ENCODE data around the gene GEMIN4.
"Not testable (repeated sequence)": the region's sequence is repeated elsewhere in the genome, so short reads cannot be mapped to it uniquely, and the experiment has no call there.

The GEMIN4 gene

DNA sequence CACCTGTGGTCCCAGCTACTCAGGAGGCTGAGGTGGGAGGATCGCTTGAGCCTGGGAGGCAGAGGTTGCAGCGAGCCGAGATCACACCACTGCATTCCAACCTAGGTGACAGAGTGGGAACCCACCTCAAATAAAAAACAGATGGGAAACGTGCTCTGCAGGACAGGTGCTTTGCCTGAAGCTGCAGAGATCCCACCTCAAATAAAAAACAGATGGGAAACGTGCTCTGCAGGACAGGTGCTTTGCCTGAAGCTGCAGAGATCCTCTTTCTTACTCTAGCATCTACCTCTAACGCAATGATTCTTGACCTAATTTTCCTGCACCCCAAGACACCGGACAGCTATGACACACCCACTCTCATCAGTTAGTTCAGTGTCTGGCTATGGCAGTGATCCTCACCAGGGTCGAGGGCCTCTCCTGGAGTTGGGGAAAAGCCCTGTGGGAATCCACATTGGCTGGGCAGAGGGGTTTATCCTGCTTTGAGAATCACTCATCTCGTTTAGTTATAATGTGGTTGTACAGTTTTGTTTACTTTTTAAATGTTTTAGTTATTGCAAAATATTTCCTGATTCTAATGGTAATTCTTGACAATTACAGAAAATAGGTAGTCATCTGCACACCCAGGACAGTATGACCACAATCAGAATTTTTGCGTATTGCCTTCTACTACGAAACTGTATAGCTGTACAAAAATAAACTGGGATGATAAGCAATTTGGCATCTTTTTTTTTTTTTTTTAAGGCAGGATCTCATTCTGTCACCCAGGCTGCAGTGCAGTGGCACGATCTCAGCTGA is 48.8 kb downstream of the GEMIN4 start:
- H2AFZ ChIP-seq (ENCODE audit: low read depth, low read length): no peak overlapping the region
- no peak overlapping the region for H3K4me2 ChIP-seq (ENCODE audit: insufficient read depth, low read length)
- no peak overlapping the region for H3K27ac ChIP-seq (ENCODE audit: low read length)
- peaks cover 30% of the 10 kb centered on the region for H3K79me2 ChIP-seq (ENCODE audit: insufficient read depth, low read length)
- H3K4me3 ChIP-seq (ENCODE audit: low read depth in 1 of 2, low read length in 2 of 2): no peak overlapping the region
- H3K9me3 ChIP-seq (ENCODE audit: insufficient read depth, low read length, severe bottlenecking): no peaks in the 10 kb centered on the region
- TF ChIP-seq EZH2 (IDR thresholded peaks at IDR 0.05; ENCODE audit: borderline replicate concordance, low read depth, low read length, severe bottlenecking): no peak
- TF ChIP-seq, protein P1, sequence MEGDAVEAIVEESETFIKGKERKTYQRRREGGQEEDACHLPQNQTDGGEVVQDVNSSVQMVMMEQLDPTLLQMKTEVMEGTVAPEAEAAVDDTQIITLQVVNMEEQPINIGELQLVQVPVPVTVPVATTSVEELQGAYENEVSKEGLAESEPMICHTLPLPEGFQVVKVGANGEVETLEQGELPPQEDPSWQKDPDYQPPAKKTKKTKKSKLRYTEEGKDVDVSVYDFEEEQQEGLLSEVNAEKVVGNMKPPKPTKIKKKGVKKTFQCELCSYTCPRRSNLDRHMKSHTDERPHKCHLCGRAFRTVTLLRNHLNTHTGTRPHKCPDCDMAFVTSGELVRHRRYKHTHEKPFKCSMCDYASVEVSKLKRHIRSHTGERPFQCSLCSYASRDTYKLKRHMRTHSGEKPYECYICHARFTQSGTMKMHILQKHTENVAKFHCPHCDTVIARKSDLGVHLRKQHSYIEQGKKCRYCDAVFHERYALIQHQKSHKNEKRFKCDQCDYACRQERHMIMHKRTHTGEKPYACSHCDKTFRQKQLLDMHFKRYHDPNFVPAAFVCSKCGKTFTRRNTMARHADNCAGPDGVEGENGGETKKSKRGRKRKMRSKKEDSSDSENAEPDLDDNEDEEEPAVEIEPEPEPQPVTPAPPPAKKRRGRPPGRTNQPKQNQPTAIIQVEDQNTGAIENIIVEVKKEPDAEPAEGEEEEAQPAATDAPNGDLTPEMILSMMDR (IDR thresholded peaks at IDR 0.05; ENCODE audit: borderline replicate concordance, extremely low read depth, low read length, poor library complexity, severe bottlenecking): no peak
- H3K4me1 ChIP-seq (ENCODE audit: insufficient read depth, low read length): no peaks in the 10 kb centered on the region
- DNase-seq (no peak), ATAC-seq (ENCODE audit: insufficient read depth, low read depth) (no peak)
- H4K20me1 ChIP-seq (ENCODE audit: insufficient read depth, low read length): peaks cover 8% of the 10 kb centered on the region; the same call in 1 of the 2 replicates
- H3K36me3 ChIP-seq (ENCODE audit: insufficient read depth, low read length): peaks cover 31% of the 10 kb centered on the region
- H3K9ac ChIP-seq (ENCODE audit: low read depth, low read length): no peak overlapping the region
- H3K27me3 ChIP-seq (ENCODE audit: insufficient read depth, low read length, poor library complexity): no peaks in the 10 kb centered on the region

DNA sequence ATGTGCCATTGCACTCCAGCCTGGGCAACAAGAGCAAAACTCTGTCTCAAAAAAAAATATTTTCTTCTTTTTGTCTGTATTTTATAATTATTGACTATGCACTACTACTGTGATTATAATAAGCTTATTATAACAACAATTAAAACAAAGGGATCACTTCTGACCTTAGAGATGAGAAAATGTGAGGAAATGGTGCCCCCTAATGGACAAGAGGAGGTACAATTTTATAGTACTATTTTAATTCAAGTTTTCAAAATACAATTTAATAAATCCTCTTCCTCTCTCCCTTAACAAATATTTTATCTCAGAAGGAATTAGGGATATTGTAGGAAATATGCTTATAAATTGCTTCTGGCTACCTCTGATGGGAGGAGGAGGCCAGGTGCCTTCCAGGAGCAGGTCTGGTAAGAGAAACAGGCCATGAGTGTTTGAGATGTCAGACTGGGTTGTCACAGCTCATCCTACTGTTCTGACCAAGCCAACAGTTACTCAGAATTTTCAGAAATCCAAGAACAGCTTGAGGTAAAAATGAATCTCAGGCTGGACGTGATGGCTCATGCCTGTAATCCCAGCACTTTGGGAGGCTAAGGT is 51.5 kb downstream of the GEMIN4 start:
- DNase-seq: no peak

DNA sequence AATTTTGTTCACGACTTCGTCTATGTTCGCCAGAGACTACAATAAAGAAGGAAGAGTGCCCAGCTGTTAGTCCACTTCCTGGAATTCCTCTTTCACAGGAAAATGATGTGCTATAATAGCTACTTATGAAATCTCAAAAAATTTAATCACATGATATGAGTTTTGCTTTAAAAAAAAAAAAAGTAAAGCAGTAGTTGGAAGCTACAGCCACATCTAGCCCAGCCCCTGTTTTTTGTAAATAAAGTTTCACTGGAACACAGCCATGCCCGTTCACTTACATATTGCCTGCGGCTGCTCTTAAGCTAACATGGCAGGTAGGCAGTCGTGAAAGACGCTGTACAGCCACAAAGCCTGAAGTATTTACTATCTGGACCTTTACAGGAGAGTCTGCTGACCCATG is 52.7 kb downstream of the GEMIN4 start:
- ATAC-seq (ENCODE audit: insufficient read depth, low read depth): no peak
- no peak overlapping the region for H3K4me2 ChIP-seq (ENCODE audit: insufficient read depth, low read length)
- no peak overlapping the region for H3K4me3 ChIP-seq (ENCODE audit: low read depth in 1 of 2, low read length in 2 of 2)
- no peak overlapping the region for H2AFZ ChIP-seq (ENCODE audit: low read depth, low read length)
- H3K27ac ChIP-seq (ENCODE audit: low read length): no peak overlapping the region
- no peaks in the 10 kb centered on the region for H3K9me3 ChIP-seq (ENCODE audit: insufficient read depth, low read length, severe bottlenecking)
- no peaks in the 10 kb centered on the region; the same call in 1 of the 2 replicates for H4K20me1 ChIP-seq (ENCODE audit: insufficient read depth, low read length)
- DNase-seq: no peak
- H3K4me1 ChIP-seq (ENCODE audit: insufficient read depth, low read length): no peaks in the 10 kb centered on the region
- TF ChIP-seq EZH2 (IDR thresholded peaks at IDR 0.05; ENCODE audit: borderline replicate concordance, low read depth, low read length, severe bottlenecking): no peak
- peaks cover 49% of the 10 kb centered on the region for H3K36me3 ChIP-seq (ENCODE audit: insufficient read depth, low read length)
- H3K9ac ChIP-seq (ENCODE audit: low read depth, low read length): no peak overlapping the region
- peaks cover 9% of the 10 kb centered on the region; the same call in 1 of the 2 replicates for H3K79me2 ChIP-seq (ENCODE audit: insufficient read depth, low read length)
- H3K27me3 ChIP-seq (ENCODE audit: insufficient read depth, low read length, poor library complexity): no peaks in the 10 kb centered on the region

More for the DNA sequence above, 51.5 kb downstream of the GEMIN4 start:
- no peak for TF ChIP-seq EZH2 (IDR thresholded peaks at IDR 0.05; ENCODE audit: borderline replicate concordance, low read depth, low read length, severe bottlenecking)
- TF ChIP-seq, protein P1 (IDR thresholded peaks at IDR 0.05; ENCODE audit: borderline replicate concordance, extremely low read depth, low read length, poor library complexity, severe bottlenecking): peak; percentile 76
- H3K4me3 ChIP-seq (ENCODE audit: low read depth in 1 of 2, low read length in 2 of 2): no peak overlapping the region
- no peak overlapping the region for H3K27ac ChIP-seq (ENCODE audit: low read length)
- ATAC-seq (ENCODE audit: insufficient read depth, low read depth): peak; percentile 63; the same call in 2 of the 3 replicates
- H3K36me3 ChIP-seq (ENCODE audit: insufficient read depth, low read length): peaks cover 39% of the 10 kb centered on the region
- peaks cover 11% of the 10 kb centered on the region; the same call in 1 of the 2 replicates for H3K79me2 ChIP-seq (ENCODE audit: insufficient read depth, low read length)
- H3K4me1 ChIP-seq (ENCODE audit: insufficient read depth, low read length): no peaks in the 10 kb centered on the region
- H4K20me1 ChIP-seq (ENCODE audit: insufficient read depth, low read length): peaks cover under 1% of the 10 kb centered on the region; the same call in 1 of the 2 replicates
- no peak overlapping the region for H2AFZ ChIP-seq (ENCODE audit: low read depth, low read length)
- no peaks in the 10 kb centered on the region for H3K9me3 ChIP-seq (ENCODE audit: insufficient read depth, low read length, severe bottlenecking)
- no peak overlapping the region for H3K9ac ChIP-seq (ENCODE audit: low read depth, low read length)
- no peak overlapping the region for H3K4me2 ChIP-seq (ENCODE audit: insufficient read depth, low read length)
- H3K27me3 ChIP-seq (ENCODE audit: insufficient read depth, low read length, poor library complexity): no peaks in the 10 kb centered on the region

DNA sequence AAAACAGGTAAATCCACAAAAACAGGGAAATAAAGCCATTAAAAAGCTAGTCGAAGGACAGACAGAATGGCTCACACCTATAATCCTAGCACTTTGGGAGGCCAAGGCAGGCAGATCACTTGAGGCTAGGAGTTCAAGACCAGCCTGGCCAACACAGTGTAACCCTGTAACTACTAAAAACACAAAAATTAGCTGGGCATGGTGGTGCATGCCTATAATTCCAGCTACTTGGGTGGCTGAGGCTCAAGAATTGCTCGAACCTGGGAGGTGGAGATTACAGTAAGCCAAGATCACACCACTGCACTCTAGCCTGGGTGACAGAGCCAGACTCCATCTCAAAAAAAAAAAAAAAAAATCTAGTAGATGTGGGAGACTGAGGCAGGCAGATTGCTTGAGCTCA is 54.0 kb downstream of the GEMIN4 start:
- not testable (repeated sequence) for H3K27me3 ChIP-seq (ENCODE audit: insufficient read depth, low read length, poor library complexity); H4K20me1 ChIP-seq (ENCODE audit: insufficient read depth, low read length); H3K9me3 ChIP-seq (ENCODE audit: insufficient read depth, low read length, severe bottlenecking); H3K4me1 ChIP-seq (ENCODE audit: insufficient read depth, low read length); ATAC-seq (ENCODE audit: insufficient read depth, low read depth); H2AFZ ChIP-seq (ENCODE audit: low read depth, low read length); DNase-seq; H3K79me2 ChIP-seq (ENCODE audit: insufficient read depth, low read length); H3K27ac ChIP-seq (ENCODE audit: low read length); H3K4me2 ChIP-seq (ENCODE audit: insufficient read depth, low read length); H3K4me3 ChIP-seq (ENCODE audit: low read depth in 1 of 2, low read length in 2 of 2); H3K9ac ChIP-seq (ENCODE audit: low read depth, low read length)
- H3K36me3 ChIP-seq (ENCODE audit: insufficient read depth, low read length): peaks cover 61% of the 10 kb centered on the region
